Neutrophil (primary cell): ENCODE data around the gene TMEM39B.

ENCODE experiments used
- H3K27ac ChIP-seq: fragments of 200-600 bp; sonication (generic); 2 replicates; pipeline ENCODE4 v1.5.1; 2016; ENCODE audit warnings: mild to moderate bottlenecking, moderate library complexity
- H3K27me3 ChIP-seq: fragments of 200-600 bp; sonication (generic); 2 replicates; pipeline ENCODE4 v1.6.0; 2016; ENCODE audit warnings: mild to moderate bottlenecking
- H3K36me3 ChIP-seq: fragments of 200-600 bp; sonication (generic); 2 replicates; pipeline ENCODE4 v1.5.1; 2017
- H3K4me1 ChIP-seq, 2 experiments: fragments of 200-600 bp in 1 of 2; sonication (generic) in 1 of 2; 1 replicate in 1 of 2; 2 replicates in 1 of 2; pipeline versions ENCODE4 v1.5.1 to v1.6.1; 2013 to 2016; ENCODE audit warnings: low read depth in 1 of 2, low read length in 1 of 2, mild to moderate bottlenecking in 1 of 2, moderate library complexity in 1 of 2; ENCODE audit not compliant: control insufficient read depth in 1 of 2, insufficient read depth in 1 of 2
- H3K4me3 ChIP-seq, 2 experiments: fragments of 200-600 bp in 1 of 2; sonication (generic) in 1 of 2; 1 replicate in 1 of 2; 2 replicates in 1 of 2; pipeline ENCODE4 v1.5.1; 2013 to 2016; ENCODE audit warnings: low read depth in 1 of 2, low read length in 1 of 2, mild to moderate bottlenecking in 1 of 2, moderate library complexity in 1 of 2
- H3K9me3 ChIP-seq: fragments of 200-600 bp; sonication (generic); 2 replicates; pipeline ENCODE4 v1.5.1; 2016
- CTCF ChIP-seq: fragments of 200-600 bp; sonication (generic); IDR thresholded peaks from 2 replicates; pipeline ENCODE4 v1.5.1; 2016; ENCODE audit warnings: antibody characterized with exemption

Gene TMEM39B

DNA sequence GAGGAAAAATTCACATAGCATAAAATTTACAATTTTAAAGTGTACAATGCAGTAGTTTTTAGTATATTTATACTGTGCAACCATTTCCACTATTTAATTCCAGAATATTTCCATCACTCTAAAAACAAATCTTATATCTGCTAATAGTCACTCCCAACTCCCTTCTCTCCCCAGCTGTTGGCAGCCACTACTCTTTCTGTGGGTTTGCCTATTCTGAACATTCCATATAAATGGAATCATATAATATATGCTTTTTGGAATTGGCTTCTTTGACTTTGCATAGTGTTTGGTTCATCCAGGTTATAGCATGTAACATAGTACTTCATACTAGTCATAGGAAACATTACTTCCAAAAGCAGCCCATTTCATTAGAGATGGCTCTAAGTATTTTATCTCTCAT is 25.0 kb upstream of the TMEM39B start:
- H3K36me3 ChIP-seq, result peaks cover 61% of the 10 kb centered on the region
- H3K27ac ChIP-seq, result no peak overlapping the region
- peaks cover 0 to 13% of the 10 kb centered on the region in 2 experiments for H3K4me1 ChIP-seq
- no peaks in the 10 kb centered on the region for H3K27me3 ChIP-seq
- no peaks in the 10 kb centered on the region for H3K9me3 ChIP-seq
- no peak overlapping the region for H3K4me3 ChIP-seq
- no peak for TF ChIP-seq CTCF

DNA sequence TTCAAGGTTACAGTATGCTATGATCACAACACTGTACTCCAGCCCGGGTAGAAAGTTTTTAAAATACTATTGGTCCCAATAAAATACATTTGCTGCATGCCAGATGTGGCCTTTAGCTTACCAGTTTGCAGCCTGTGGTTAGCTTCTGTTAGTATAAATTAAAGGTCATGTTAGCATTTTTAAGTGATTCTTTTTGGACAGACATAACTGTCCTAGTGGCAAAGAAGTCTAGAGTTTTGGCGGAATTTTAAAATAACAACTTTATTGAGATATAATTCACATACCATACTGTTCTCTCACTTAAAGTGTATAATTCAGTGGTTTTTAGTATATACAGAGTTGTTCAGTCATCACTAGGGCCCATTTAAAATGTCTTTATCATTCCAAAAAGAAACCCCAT is 24.3 kb upstream of the TMEM39B start:
- Histone ChIP-seq H3K9me3 (no peaks in the 10 kb centered on the region), H3K27ac (no peak overlapping the region), H3K36me3 (peaks cover 69% of the 10 kb centered on the region), H3K4me1 (peaks cover 0 to 13% of the 10 kb centered on the region in 2 experiments), H3K27me3 (no peaks in the 10 kb centered on the region), H3K4me3 (no peak overlapping the region)
- TF ChIP-seq CTCF, result no peak

GRCh38 chr1:32051706-32052105 is 21.0 kb upstream of the TMEM39B start:
- Histone ChIP-seq H3K27ac (no peak overlapping the region), H3K36me3 (peaks cover 94% of the 10 kb centered on the region), H3K27me3 (no peaks in the 10 kb centered on the region), H3K4me3 (no peak overlapping the region), H3K9me3 (no peaks in the 10 kb centered on the region), H3K4me1 (no peaks in the 10 kb centered on the region)
- TF ChIP-seq CTCF, result no peak

- Histone ChIP-seq H3K27ac (no peak overlapping the region), H3K9me3 (no peaks in the 10 kb centered on the region), H3K4me1 (no peaks in the 10 kb centered on the region), H3K27me3 (no peaks in the 10 kb centered on the region), H3K36me3 (peaks cover 87% of the 10 kb centered on the region), H3K4me3 (no peak overlapping the region)
- no peak for TF ChIP-seq CTCF
Observed at GRCh38 chr1:32052887-32053286, 19.9 kb upstream of the TMEM39B start.

DNA sequence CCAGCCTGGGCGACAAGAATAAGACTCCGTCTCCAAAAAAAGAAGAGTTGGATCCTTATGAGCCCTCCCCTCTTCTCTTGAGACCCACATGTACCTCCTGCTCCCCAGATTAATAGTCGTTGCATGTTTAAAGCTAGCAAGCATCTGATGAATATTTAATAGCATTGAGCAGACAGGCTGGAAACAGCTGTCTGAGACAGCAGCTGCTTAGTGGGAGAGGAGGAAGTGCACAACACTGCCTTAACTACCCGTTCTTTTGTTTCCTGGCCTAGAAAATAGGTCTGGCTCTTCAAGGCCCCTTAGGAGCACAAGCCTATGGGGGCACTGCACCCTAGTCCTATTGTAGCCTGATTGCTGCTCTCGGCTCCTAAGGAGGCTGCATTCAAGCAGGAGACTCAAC is 17.3 kb upstream of the TMEM39B start:
- Histone ChIP-seq H3K36me3 (peaks cover 91% of the 10 kb centered on the region), H3K4me1 (no peaks in the 10 kb centered on the region), H3K27me3 (no peaks in the 10 kb centered on the region), H3K4me3 (no peak overlapping the region), H3K27ac (no peak overlapping the region), H3K9me3 (no peaks in the 10 kb centered on the region)
- TF ChIP-seq CTCF, result no peak

DNA sequence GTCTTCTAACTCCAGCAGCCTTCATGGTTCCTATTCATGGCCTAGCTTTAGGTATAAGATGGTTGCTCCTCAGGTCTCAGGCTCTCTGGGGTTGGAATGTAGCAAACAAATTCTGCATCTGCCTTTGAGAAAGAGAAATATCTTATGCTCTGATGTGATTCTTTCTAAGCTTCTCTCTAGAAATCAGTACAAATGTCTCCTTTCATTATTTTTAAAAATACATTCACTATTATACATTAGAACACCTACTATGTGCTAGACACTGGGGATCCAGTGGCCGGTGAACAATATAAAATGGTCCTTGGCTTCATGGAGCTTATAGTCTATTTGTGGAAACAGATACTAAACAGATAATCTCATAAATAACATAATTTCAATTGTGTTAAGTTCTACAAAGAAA is 16.1 kb upstream of the TMEM39B start:
- no peaks in the 10 kb centered on the region for H3K9me3 ChIP-seq
- no peak overlapping the region for H3K27ac ChIP-seq
- no peaks in the 10 kb centered on the region for H3K4me1 ChIP-seq
- peaks cover 91% of the 10 kb centered on the region for H3K36me3 ChIP-seq
- TF ChIP-seq CTCF, result no peak
- H3K27me3 ChIP-seq, result no peaks in the 10 kb centered on the region
- H3K4me3 ChIP-seq, result no peak overlapping the region
